Ureter (tissue), 1 donor: ENCODE measurements around the gene SORCS3. TPM values are rescaled to one million over a fixed set of nuclear protein-coding genes. Genes with fewer than 3 reads are reported as not detected.

ENCODE experiments used
- DNase-seq: peaks from one replicate; pipeline ENCODE4 v3.0.0-alpha.2; 2020; ENCODE audit warnings: low spot score
- total RNA-seq: library from RNA; stranded (reverse); gene quantifications from one replicate; pipeline ENCODE4 v1.2.4, GENCODE V29; 2023
- donor health status: DM: yes; HTN: yes; CAD: no.

SORCS3 gene
- total RNA-seq, 1 donor from 2014 or later: not detected

- DNase-seq: no peak
Observed at GRCh38 chr10:105102977-105103376, 461.9 kb downstream of the SORCS3 start.

GRCh38 chr10:105104297-105104696 is 463.2 kb downstream of the SORCS3 start:
- no peak for DNase-seq

GRCh38 chr10:105109164-105109563 is 468.1 kb downstream of the SORCS3 start:
- DNase-seq: no peak

- DNase-seq: no peak
Observed at GRCh38 chr10:105112862-105113261, 471.8 kb downstream of the SORCS3 start.

DNA sequence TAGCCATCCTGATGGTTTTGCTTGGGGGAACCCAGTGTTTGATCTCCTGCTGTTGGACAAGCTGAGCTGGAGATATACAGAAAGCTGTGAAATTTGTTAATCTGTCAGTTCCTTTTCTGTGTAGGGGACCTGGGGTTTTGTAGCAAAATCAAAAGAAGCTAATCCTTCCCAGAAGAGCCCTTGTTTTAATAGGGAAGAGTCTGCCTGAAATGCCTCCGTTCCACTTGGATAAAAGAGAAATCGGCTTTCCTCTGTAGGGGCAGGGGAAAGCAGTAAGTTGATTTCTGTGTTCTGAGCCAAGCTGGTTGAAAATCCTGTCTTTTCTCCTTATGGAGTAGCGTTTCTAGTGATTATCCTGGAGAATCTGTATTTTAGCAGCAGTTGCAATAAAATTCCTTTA is 472.6 kb downstream of the SORCS3 start:
- DNase-seq: no peak

- DNase-seq: no peak
Observed at GRCh38 chr10:105121743-105122142, 480.7 kb downstream of the SORCS3 start.

- DNase-seq: no peak
Observed at GRCh38 chr10:105128111-105128510, 487.0 kb downstream of the SORCS3 start.

GRCh38 chr10:105138358-105138757 is 497.3 kb downstream of the SORCS3 start:
- no peak for DNase-seq

- DNase-seq: no peak
Observed at GRCh38 chr10:105139363-105139896, 498.3 kb downstream of the SORCS3 start.

- DNase-seq: no peak
Observed at GRCh38 chr10:105140600-105140999, 499.5 kb downstream of the SORCS3 start.

DNA sequence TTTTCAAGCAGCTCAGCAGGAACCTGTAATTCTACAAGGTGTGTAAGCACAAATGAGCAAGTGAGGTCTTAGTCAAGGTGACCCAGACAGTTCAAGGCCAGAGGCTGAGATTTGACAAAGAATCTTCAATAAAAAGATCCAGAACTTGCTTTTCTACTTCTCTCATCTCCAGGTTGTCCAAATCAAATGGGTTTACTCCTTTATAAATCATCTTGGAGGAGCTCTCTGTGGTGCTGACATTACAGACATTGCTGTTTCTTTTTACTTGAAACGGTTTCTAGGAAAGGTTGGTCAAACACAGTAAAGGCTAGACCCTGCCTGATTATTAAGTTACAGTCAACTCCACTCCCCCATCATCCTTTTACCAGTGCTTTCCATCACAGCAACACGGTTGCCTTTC is 504.6 kb downstream of the SORCS3 start:
- no peak for DNase-seq

DNA sequence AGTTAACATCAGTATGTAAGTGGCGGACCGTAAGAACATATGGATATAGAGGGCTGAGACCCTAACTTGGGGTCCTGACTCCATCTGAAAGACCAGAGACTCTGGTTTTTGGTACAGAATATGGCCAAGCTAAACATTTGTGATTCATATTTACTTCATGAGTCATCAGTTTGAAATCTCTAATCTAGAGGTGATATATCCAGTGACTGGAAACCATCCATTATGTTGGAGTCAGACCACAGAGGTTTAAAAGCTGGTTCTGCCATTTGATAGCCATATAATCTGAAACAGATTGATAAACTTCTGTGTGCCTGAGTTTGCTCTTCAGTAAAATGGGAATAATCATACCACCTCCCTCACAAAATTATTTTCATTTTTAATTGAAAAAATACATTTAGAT is 505.3 kb downstream of the SORCS3 start:
- DNase-seq: no peak

DNA sequence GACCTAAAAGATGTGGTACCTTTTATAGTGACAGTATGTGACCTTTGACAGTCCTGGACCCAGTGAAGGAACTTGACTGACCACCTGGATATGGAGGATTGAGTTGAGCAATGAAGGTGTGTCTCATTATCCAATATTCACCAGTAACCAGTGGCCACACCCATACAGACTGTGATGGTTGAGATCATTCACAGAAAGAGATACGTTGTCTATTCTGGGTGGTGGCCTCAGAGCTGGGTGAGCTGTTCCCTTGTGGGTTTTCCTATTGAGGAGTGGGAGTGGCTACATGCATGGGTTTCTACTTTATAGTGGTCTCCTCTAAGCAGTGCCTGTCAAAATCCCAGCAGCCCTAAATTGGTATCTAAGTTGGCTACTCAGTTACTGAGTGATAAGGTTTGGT is 507.4 kb downstream of the SORCS3 start:
- no peak for DNase-seq

- no peak for DNase-seq
Observed at GRCh38 chr10:105148921-105149320, 507.8 kb downstream of the SORCS3 start.

DNA sequence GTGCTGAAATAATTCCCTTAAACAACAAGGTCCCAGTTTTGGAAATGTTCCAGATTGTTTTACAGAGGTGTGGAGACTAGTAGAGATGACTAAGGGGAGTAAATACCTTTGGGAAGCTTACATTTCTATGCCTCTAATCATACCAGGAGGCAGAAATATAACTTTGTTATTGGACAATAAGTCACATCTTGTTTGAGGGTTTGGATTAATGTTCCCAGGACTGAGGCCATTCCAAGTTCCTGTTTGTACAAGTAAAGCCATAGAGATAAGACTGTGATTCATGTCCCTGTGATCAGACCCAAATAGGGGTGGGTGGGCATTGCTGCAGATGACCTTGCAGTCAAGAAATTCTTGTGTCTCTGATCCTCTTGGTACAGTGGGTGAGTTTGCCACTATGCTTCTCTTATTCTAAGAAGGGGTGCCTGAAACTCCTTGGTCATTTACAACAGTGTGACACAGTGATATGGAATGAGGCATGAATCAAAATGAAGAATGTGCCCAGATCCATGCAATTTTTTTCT is 508.3 kb downstream of the SORCS3 start:
- no peak for DNase-seq

GRCh38 chr10:105150259-105150880 is 509.3 kb downstream of the SORCS3 start:
- no peak for DNase-seq

DNA sequence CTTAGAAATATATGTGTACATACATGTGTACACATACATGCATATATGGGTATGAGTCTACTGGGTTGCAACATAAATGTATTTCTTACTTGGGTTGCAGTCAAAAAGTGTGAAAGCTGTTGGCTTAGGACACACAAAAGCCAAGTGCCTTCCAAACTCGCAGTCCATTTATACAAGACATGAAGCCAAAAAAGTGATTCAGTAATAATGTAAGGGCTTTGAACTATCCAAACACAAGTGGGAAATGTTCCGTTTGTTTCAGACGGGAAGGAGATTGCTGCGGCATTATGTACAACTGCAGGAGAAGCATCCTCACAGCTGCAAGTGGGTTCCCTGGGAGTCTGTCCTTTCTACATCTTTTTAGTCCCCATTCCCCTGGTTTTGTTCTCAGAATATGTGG is 513.6 kb downstream of the SORCS3 start:
- no peak for DNase-seq

GRCh38 chr10:105159268-105159667 is 518.2 kb downstream of the SORCS3 start:
- no peak for DNase-seq

- no peak for DNase-seq
Observed at GRCh38 chr10:105161149-105161548, 520.1 kb downstream of the SORCS3 start.

DNA sequence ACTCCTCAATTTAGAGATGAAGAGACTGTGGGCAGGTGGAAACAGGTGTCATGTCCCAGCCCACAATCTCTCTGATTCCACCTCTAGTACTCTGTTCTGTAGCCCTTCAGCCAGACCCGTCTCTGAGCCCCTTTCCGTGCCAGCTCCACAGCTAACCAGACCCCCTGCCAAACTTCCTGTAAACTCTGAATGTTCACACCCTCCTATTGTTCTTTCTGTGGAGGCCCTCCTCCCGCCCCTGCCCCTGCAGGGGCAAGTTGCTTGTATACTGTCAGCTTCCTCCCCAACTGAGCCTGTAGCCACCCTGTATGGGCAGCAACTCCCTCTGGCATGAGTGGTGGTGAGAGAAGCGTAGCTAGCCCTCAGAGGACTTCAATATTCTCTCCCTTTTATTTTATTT is 520.7 kb downstream of the SORCS3 start:
- no peak for DNase-seq

DNA sequence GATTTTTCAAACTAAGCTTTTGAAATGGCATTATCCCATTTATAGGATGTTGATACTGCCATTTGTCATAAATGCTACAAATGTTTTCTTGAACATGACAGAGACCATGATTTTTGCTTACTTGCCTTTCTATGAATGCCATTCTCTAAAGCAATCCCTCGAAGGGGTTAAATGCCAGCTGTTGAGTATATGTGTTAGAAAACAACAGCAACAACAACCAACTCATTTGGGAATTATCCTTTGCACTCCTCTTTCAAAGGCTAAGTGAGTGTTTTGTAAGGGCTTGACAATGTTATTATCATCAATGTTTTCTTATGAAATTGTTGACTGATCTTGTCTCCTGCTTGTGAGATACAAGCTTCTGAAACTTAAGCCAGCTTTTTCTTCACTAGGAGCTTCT is 529.4 kb downstream of the SORCS3 start:
- no peak for DNase-seq

- DNase-seq: no peak
Observed at GRCh38 chr10:105171945-105172344, 530.9 kb downstream of the SORCS3 start.

DNA sequence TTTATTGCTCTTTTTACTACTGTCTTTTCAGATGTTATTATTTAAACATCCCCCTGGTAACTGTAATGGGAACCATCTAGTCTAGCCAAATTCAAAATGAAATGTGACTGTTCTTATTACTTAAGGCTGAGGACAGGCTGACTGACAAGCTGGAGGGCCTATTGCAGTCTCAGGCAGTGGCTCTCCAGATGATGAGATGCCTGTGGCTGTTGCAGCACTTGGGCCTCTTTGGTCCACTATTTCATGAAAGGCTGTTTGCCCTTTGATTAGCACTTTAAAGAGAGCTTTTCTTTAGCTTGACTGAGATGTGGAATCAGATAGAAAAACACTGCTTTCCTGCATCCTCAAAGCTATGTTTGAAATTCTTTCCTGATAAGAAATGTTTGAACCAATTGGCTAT is 540.5 kb downstream of the SORCS3 start:
- no peak for DNase-seq

GRCh38 chr10:105183536-105183935 is 542.4 kb downstream of the SORCS3 start:
- DNase-seq: no peak
